HepG2 (cell line): ENCODE results near the gene CHTF18. TPM values are rescaled to one million over a fixed set of nuclear protein-coding genes. Genes with fewer than 3 reads are reported as not detected.

Source experiments
- ADNP ChIP-seq: sonication (generic); formaldehyde crosslinking; IDR thresholded peaks from 2 replicates; pipeline ENCODE4 v1.4.0; 2020; ENCODE audit warnings: missing genetic modification reagents
- DPF2 ChIP-seq: sonication (generic); formaldehyde crosslinking; IDR thresholded peaks from 2 replicates; pipeline ENCODE4 v1.4.0; 2020; ENCODE audit warnings: mild to moderate bottlenecking, low read depth, missing genetic modification reagents, borderline replicate concordance
- HDAC1 ChIP-seq: sonication (generic); formaldehyde crosslinking; IDR thresholded peaks from 2 replicates; pipeline ENCODE4 v1.5.1; 2020; ENCODE audit warnings: mild to moderate bottlenecking, missing genetic modification reagents
- KMT2B ChIP-seq: IDR thresholded peaks from 2 replicates; pipeline ENCODE4 v1.6.1; 2016; ENCODE audit warnings: missing genetic modification reagents, missing compliant biosample characterization
- ZNF124 ChIP-seq: sonication (generic); formaldehyde crosslinking; IDR thresholded peaks from 2 replicates; pipeline ENCODE4 v1.4.0; 2020; ENCODE audit warnings: missing genetic modification reagents
- ZNF589 ChIP-seq: sonication (generic); formaldehyde crosslinking; conservative IDR thresholded peaks from 2 replicates; pipeline ENCODE4 v1.8.0; 2022; ENCODE audit warnings: mild to moderate bottlenecking, moderate library complexity, missing genetic modification reagents
- ZNF891 ChIP-seq: sonication (generic); formaldehyde crosslinking; IDR thresholded peaks from 2 replicates; pipeline ENCODE4 v1.5.0; 2020; ENCODE audit warnings: mild to moderate bottlenecking, missing genetic modification reagents
- polyA plus RNA-seq, 8 experiments: library from polyadenylated mRNA; depleted of rRNA in 3 of 8; stranded (reverse) in 7 of 8; unstranded in 1 of 8; fragments of >200 nt; fragmentation: Illumina TruSeq in 4 of 8; extraction: Trizol in 4 of 8; gene quantifications; 2 replicates each; pipeline versions ENCODE4 v1.2.1 to v1.2.3, GENCODE V29; 2011 to 2016; ENCODE audit warnings: low read depth in 4 of 8, missing spikeins in 1 of 8, mixed read lengths in 1 of 8; ENCODE audit not compliant: insufficient read depth in 1 of 8
- total RNA-seq, 5 experiments: library from RNA; depleted of rRNA; stranded (reverse); fragments of >200 nt; fragmentation: Illumina TruSeq; extraction: Trizol; gene quantifications; 2 replicates each; pipeline ENCODE4 v1.2.3, GENCODE V29; 2016; ENCODE audit warnings: low read depth in 1 of 5
- TF ChIP-seq, protein P1 (sequence below): sonication (generic); formaldehyde crosslinking; IDR thresholded peaks from 2 replicates; pipeline ENCODE4 v1.4.0; 2020; ENCODE audit warnings: missing genetic modification reagents
- TF ChIP-seq, protein P2 (sequence below): sonication (generic); formaldehyde crosslinking; IDR thresholded peaks from 2 replicates; pipeline ENCODE4 v1.9.0; 2021; ENCODE audit warnings: missing genetic modification reagents, borderline replicate concordance
- TF ChIP-seq, protein P3 (sequence below): sonication (generic); formaldehyde crosslinking; IDR thresholded peaks from 2 replicates; pipeline ENCODE4 v1.8.1; 2023; ENCODE audit warnings: mild to moderate bottlenecking, inconsistent platforms, moderate library complexity, missing genetic modification reagents, borderline replicate concordance
- TF ChIP-seq, protein P4 (sequence below): IDR thresholded peaks from 2 replicates; pipeline ENCODE4 v1.6.1; 2012; ENCODE audit warnings: low read depth, low read length, improper control_type of control experiment
- TF ChIP-seq, protein P5 (sequence below): sonication (generic); formaldehyde crosslinking; conservative IDR thresholded peaks from 2 replicates; pipeline ENCODE4 v1.8.1; 2023; ENCODE audit warnings: missing genetic modification reagents
- TF ChIP-seq, protein P6 (sequence below): sonication (generic); formaldehyde crosslinking; IDR thresholded peaks from 2 replicates; pipeline ENCODE4 v1.4.0; 2020; ENCODE audit warnings: missing genetic modification reagents, borderline replicate concordance
- TF ChIP-seq, protein P7 (sequence below): IDR thresholded peaks from 2 replicates; pipeline ENCODE4 v1.6.1; 2018; ENCODE audit warnings: missing genetic modification reagents, mild to moderate bottlenecking, missing compliant biosample characterization
- TF ChIP-seq, protein P8 (sequence below): IDR thresholded peaks from 2 replicates; pipeline ENCODE4 v1.6.1; 2016; ENCODE audit warnings: low read depth, control low read depth

The CHTF18 gene
- total and polyA plus RNA-seq, 2 of the 13 experiments (the other 11 are each of a cell fraction or from before 2014, with no cell fraction given), result 8.6 to 22.9 TPM

DNA sequence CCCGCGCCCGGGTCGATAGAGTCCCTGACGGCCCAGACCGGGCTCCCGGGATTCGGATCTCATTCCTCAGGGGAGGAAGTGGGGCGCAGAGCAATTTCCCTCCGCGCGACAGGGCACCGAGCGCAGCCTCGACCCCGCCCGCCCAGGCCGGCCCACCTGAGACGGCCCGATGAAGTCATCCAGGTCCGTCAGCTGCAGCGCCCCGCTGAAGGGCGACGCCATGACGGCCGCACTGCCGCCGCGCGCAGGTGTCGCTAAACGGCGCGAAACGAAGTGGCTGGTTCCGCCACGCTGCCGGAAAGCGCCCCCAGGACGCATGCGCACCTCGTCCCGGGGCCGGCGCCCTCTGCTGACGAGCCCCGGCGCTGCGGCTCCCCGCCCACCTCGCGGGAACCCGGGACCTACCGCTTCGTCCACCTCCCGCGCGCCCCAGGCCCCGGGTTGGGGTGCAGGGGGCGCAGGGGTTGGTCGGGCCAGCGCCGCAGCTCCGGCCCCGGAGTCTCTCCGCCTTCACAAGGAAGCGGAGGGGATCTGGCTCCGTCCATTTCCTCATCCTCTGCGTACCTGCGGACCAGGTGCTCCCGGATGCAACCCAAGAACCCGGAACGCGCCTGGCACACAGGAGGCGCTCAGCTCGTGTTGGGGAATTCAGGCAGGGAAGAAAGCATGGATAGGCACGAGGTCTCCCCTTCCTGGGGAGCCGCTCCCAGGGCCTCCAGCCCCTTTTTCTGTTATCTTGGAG, 47.5 kb upstream of the CHTF18 start, which contains the start of gene CIAO3 (continued):
- TF ChIP-seq DPF2 (CRISPR knock-in tag) (no peak), ZNF124 (CRISPR knock-in tag) (peak; percentile 19; the same call in 1 of the 2 replicates), ZNF891 (CRISPR knock-in tag) (no peak), ZNF589 (no peak), ADNP (CRISPR knock-in tag) (no peak), HDAC1 (peak; percentile 97), KMT2B (CRISPR knock-in tag) (peak; percentile 73; the same call in 1 of the 2 replicates)
- TF ChIP-seq, protein P1, sequence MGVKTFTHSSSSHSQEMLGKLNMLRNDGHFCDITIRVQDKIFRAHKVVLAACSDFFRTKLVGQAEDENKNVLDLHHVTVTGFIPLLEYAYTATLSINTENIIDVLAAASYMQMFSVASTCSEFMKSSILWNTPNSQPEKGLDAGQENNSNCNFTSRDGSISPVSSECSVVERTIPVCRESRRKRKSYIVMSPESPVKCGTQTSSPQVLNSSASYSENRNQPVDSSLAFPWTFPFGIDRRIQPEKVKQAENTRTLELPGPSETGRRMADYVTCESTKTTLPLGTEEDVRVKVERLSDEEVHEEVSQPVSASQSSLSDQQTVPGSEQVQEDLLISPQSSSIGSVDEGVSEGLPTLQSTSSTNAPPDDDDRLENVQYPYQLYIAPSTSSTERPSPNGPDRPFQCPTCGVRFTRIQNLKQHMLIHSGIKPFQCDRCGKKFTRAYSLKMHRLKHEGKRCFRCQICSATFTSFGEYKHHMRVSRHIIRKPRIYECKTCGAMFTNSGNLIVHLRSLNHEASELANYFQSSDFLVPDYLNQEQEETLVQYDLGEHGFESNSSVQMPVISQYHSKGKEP (CRISPR knock-in tag), result no peak
- TF ChIP-seq, protein P2, sequence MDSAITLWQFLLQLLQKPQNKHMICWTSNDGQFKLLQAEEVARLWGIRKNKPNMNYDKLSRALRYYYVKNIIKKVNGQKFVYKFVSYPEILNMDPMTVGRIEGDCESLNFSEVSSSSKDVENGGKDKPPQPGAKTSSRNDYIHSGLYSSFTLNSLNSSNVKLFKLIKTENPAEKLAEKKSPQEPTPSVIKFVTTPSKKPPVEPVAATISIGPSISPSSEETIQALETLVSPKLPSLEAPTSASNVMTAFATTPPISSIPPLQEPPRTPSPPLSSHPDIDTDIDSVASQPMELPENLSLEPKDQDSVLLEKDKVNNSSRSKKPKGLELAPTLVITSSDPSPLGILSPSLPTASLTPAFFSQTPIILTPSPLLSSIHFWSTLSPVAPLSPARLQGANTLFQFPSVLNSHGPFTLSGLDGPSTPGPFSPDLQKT (CRISPR knock-in tag), result no peak
- TF ChIP-seq, protein P3, sequence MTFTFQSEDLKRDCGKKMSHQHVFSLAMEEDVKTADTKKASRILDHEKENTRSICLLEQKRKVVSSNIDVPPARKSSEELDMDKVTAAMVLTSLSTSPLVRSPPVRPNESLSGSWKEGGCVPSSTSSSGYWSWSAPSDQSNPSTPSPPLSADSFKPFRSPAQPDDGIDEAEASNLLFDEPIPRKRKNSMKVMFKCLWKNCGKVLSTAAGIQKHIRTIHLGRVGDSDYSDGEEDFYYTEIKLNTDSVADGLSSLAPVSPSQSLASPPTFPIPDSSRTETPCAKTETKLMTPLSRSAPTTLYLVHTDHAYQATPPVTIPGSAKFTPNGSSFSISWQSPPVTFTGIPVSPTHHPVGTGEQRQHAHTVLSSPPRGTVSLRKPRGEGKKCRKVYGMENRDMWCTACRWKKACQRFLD (CRISPR knock-in tag), result peak; percentile 52; the same call in 1 of the 2 replicates
- TF ChIP-seq, protein P4, sequence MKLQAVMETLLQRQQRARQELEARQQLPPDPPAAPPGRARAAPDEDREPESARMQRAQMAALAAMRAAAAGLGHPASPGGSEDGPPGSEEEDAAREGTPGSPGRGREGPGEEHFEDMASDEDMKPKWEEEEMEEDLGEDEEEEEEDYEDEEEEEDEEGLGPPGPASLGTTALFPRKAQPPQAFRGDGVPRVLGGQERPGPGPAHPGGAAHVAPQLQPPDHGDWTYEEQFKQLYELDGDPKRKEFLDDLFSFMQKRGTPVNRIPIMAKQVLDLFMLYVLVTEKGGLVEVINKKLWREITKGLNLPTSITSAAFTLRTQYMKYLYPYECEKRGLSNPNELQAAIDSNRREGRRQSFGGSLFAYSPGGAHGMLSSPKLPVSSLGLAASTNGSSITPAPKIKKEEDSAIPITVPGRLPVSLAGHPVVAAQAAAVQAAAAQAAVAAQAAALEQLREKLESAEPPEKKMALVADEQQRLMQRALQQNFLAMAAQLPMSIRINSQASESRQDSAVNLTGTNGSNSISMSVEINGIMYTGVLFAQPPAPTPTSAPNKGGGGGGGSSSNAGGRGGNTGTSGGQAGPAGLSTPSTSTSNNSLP, result no peak
- TF ChIP-seq, protein P5, sequence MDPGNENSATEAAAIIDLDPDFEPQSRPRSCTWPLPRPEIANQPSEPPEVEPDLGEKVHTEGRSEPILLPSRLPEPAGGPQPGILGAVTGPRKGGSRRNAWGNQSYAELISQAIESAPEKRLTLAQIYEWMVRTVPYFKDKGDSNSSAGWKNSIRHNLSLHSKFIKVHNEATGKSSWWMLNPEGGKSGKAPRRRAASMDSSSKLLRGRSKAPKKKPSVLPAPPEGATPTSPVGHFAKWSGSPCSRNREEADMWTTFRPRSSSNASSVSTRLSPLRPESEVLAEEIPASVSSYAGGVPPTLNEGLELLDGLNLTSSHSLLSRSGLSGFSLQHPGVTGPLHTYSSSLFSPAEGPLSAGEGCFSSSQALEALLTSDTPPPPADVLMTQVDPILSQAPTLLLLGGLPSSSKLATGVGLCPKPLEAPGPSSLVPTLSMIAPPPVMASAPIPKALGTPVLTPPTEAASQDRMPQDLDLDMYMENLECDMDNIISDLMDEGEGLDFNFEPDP, result no peak
- TF ChIP-seq, protein P6, sequence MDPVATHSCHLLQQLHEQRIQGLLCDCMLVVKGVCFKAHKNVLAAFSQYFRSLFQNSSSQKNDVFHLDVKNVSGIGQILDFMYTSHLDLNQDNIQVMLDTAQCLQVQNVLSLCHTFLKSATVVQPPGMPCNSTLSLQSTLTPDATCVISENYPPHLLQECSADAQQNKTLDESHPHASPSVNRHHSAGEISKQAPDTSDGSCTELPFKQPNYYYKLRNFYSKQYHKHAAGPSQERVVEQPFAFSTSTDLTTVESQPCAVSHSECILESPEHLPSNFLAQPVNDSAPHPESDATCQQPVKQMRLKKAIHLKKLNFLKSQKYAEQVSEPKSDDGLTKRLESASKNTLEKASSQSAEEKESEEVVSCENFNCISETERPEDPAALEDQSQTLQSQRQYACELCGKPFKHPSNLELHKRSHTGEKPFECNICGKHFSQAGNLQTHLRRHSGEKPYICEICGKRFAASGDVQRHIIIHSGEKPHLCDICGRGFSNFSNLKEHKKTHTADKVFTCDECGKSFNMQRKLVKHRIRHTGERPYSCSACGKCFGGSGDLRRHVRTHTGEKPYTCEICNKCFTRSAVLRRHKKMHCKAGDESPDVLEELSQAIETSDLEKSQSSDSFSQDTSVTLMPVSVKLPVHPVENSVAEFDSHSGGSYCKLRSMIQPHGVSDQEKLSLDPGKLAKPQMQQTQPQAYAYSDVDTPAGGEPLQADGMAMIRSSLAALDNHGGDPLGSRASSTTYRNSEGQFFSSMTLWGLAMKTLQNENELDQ, result no peak
- TF ChIP-seq, protein P7, sequence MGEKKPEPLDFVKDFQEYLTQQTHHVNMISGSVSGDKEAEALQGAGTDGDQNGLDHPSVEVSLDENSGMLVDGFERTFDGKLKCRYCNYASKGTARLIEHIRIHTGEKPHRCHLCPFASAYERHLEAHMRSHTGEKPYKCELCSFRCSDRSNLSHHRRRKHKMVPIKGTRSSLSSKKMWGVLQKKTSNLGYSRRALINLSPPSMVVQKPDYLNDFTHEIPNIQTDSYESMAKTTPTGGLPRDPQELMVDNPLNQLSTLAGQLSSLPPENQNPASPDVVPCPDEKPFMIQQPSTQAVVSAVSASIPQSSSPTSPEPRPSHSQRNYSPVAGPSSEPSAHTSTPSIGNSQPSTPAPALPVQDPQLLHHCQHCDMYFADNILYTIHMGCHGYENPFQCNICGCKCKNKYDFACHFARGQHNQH, result no peak; the same call in none of the 2 replicates
- TF ChIP-seq, protein P8, sequence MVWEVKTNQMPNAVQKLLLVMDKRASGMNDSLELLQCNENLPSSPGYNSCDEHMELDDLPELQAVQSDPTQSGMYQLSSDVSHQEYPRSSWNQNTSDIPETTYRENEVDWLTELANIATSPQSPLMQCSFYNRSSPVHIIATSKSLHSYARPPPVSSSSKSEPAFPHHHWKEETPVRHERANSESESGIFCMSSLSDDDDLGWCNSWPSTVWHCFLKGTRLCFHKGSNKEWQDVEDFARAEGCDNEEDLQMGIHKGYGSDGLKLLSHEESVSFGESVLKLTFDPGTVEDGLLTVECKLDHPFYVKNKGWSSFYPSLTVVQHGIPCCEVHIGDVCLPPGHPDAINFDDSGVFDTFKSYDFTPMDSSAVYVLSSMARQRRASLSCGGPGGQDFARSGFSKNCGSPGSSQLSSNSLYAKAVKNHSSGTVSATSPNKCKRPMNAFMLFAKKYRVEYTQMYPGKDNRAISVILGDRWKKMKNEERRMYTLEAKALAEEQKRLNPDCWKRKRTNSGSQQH, result peak; percentile 91; the same call in 1 of the 2 replicates
